Stomach (tissue), 4 donors: ENCODE results near the gene OPCML.

Experiments
- CTCF ChIP-seq, 7 experiments: fragments of 450-650 bp in 4 of 7; fragments of 200-600 bp in 3 of 7; sonication (generic) in 3 of 7; IDR thresholded peaks; one replicate each; pipeline ENCODE4 v1.5.1; 2016 to 2019; ENCODE audit warnings: antibody characterized with exemption in 7 of 7, control low read depth in 2 of 7, mild to moderate bottlenecking in 1 of 7
- EP300 ChIP-seq: sonication (generic); formaldehyde crosslinking; IDR thresholded peaks from one replicate; pipeline ENCODE4 v1.6.1; 2017; ENCODE audit warnings: antibody characterized with exemption

DNA sequence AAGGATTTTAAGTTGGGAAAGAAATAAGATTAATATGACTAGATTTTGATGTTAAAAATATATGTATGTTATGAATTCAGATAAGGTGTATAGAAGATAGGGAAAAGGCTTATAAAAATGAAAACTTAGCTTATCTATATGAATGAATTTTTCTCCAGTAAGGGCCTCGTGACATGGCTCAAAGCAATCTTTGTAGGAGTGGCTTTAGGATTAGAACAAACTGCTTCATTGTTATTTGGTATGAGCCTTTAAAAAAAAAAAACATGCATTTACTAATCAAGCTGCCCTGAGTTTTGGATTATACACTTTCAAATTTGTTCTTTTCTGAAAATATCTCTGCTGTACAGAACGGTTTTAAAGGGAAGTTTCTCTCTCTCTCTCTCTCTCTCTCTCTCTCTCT is 905.9 kb downstream of the OPCML start:
- TF ChIP-seq EP300: no peak
- no peak for TF ChIP-seq CTCF (IDR thresholded peaks at IDR 0.05)
